HG03175 (cell line): ENCODE measurements around the gene NAPA.

Experiments
- ATAC-seq: cut with Tn5 transposase; IDR thresholded peaks from one replicate; pipeline ENCODE4 v1.9.1; 2021; ENCODE audit warnings: mild to moderate bottlenecking, moderate library complexity; ENCODE audit not compliant: unreplicated experiment

NAPA gene

DNA sequence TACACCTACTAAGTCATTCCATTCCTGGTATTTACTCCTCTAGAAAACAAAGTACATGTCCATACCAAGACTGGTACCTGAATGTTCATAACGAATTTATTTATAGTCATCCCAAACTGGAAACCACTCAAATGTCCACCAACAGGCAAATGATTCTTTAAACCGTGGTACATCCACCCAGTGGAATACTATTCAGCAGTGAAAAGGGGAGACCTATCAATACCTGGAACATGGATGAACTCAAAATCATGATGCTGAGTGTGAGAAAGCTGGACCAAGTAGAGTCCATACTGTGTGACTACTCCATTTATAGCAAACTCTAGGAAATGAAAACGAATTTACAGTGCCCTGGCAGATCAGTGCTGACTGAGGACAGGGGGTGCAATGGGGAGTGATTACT is 11.9 kb upstream of the NAPA start:
- ATAC-seq = no peak

- no peak for ATAC-seq
These were observed 8.6 kb upstream of the NAPA start for GRCh38 chr19:47523473-47523872.

GRCh38 chr19:47521473-47522180 is 6.8 kb upstream of the NAPA start:
- ATAC-seq = no peak

DNA sequence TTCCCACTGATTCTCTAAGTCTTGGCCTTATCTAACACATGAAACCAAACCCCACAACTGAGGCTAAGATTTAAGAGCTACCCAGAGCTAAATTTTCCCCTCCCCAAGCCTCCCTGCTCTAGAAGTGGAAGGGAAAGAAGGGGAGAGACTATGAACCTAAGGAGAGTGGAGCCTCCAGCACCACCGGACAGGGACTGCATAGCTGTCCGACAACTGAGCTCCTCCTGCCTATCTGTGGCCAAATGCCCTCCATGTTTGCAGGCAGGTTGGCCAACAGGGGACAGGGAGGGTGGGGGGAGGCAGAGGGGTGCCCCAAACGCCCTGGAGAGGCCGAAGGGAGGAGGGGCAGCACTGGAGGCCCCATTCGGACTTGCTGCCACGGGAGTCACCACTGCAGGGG is 6.0 kb upstream of the NAPA start:
- no peak for ATAC-seq

DNA sequence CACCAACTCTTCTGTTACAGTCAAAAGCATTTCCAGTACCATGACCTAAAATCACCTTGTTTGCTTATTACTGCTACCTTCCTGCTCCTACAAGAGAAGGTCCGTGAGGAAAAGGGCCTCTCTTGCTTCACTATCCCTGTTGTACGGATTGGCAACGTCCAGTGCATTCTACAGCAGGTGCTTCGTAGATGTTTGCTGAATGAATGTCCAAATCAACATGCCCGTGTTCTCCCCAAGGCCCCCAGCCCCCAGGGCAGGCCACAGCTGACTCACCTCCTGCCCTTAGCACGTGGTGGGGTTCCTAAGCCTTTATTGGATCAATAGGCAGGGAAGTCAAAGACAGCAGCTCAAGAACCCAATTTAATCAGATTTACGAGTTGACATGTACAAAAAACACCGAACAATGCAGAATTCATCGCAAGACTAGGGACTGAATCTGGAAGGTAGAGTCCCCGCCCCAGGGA is 5.5 kb upstream of the NAPA start:
- no peak for ATAC-seq

- no peak for ATAC-seq
These were observed 4.0 kb upstream of the NAPA start for GRCh38 chr19:47518854-47519253.

DNA sequence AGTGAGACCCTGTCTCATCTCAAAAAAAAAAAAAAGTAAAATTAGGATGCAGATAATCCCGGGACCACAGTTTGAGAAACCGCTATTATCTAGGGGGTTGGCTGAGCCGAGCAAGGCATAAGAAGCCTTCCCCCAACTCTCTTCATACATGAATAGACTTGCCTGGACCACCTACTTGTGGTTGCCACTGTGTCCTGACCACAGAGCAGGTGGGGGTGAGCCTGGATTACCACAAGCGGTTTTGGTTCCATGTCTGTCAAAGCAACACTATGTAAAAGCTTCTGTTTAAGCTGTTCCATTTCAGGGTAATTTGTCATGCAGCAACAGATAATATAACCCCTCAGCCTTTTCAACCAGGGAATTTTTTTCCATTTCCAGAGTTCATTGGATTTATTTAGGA is 3.3 kb upstream of the NAPA start:
- ATAC-seq = no peak

- ATAC-seq = no peak
These were observed 553 bp downstream of the NAPA start for GRCh38 chr19:47514151-47514868.

DNA sequence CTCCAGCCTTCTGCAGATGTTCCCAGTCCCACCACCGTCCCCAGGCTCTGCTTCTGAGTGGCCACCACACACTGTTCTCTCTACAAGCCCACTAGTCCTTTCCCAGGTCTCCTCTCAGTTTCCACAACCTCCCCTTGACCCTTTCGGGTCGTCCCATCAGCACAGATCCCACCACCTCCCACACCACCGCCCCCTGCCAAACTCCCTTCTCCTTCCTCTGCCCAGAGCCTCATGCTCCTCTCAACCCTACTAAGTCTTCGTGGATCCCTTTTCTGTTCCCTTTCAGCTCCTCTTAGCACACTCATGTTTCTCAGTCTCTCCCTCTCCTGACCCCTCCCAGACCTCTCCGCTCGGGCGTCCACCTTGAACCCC is 1.9 kb downstream of the NAPA start:
- no peak for ATAC-seq

- no peak for ATAC-seq
These were observed 2.5 kb downstream of the NAPA start for GRCh38 chr19:47512183-47512947.

GRCh38 chr19:47511681-47512080 is 3.2 kb downstream of the NAPA start:
- no peak for ATAC-seq

- ATAC-seq = no peak
These were observed 3.7 kb downstream of the NAPA start for GRCh38 chr19:47511128-47511517.

DNA sequence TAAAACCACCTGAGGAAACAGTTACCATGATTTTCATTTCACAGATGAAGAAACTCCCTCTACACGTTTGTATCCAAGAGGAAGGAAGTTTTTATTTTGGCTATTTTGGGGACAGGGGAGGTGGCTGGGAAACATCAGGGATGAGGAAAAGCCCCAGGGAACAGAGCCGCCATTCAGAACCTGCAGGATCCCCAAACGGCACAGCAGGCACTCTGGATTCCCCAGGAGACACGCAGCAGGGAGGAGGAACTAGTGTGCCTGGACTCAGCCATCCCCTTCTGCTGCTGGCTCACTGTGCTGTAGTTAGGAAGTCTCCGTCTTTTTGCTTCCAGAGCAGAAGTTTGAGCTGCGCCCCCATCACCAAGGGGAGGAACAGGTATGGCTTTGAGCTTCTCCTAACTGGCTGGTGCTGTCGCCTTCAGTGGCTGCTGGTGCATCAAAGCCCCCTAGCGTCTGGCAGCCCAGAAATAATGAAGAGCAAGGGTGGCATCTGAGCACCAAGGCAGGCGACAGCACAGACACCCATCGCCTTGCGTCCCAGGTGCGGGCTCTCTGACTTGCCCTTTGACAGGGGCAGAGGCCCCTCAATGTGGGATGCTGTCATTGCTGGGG is 4.2 kb downstream of the NAPA start:
- ATAC-seq = no peak

DNA sequence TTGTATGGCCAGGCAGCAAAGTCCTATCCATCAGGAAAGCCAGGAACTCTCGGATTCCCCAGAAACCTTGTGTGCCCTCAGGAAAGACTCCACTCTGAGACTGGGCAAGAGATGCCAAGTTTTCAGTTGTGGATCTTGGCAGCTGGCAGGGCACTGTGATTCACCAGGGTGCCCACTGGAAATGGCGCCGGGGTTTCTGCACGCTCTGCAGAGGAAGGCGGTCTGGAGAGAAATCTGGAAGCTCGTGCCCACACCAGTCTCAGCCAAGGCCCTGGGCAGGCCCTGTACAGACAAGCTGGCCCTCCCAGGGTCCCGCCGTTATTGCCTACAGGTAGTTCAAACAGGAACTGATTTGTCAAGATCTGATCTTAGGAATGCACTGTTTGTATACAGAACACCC is 4.9 kb downstream of the NAPA start:
- ATAC-seq = no peak

DNA sequence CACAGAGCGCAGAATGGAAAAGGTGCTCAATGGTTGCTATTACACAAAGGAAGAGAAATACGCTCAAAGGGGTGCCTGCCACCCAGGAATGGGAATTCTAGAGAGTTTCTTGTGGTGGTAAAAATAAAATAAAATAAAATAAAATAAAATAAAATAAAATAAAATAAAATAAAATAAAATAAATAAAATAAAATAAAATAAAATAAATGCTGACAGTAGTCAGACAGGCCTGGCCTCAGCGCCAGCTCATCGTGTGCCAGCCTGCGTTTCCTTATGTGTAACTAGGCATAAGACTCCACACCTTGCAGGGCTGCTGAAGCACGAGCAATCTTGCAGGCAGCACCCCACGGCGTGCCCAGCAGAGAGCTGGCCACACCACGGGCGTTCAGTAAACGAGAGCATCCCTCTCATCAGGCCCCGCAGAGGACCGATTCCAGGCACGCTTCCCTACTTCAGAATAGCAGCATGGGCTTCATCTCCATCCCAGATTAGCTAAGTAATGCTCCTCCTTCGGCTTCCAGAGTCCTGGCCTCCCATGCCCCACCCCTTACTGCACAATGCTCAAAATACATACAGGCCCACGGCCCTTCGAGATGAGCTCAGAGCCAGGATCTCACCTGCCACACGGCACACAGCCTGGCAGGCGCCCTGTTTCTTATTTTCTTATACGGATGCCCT is 5.6 kb downstream of the NAPA start:
- ATAC-seq = no peak

GRCh38 chr19:47508721-47509120 is 6.1 kb downstream of the NAPA start:
- no peak for ATAC-seq

DNA sequence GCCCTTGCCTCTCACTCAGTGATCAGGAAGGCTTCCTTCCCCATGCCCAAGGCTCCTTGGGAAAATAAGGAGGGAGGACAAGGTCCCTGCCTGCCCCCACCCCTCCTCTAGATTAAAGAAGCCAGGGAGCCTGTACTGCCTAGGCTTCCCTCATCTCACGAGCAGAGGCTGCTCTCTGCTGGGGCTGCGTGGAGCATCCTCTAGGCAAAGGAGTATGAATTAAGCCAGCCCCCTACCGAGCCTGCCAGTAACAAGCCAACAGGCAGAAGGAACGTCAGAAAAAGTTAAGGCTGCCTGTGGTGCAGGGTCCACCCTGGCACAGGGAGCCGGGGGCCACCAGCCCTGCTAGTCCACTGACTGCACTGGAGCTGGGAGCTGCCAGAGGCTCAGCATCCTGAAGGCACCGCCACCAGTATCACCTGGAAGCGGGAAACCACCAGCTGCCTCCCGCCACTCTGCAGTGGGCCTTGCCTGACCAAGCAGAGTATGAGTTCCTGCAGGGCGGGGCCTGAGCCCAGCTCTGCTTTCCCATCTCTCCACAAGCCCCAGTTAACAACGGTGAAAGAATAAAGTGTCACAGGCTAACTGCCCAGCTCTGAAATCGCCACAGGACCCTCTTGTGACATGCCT is 6.8 kb downstream of the NAPA start:
- no peak for ATAC-seq

GRCh38 chr19:47507012-47507411 is 7.9 kb downstream of the NAPA start:
- ATAC-seq = no peak

DNA sequence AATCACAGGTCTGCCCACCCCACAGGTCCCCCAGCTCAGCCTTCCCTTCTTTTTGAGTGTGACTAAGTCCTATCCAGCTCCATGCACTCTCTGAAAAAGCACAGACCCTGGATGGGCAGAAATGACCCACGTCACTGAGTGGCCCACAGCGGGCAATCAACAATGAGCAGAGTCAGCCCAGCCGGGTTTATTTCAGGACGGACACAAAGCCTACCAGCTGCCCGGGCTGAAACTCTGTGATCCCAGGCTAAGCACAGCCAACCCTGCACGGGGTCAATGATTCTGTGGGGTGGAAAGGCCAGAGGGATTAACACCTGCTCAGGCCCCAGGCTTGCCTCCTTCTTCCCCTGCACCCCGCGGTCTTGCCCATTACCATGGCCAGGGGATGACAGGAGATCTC is 8.4 kb downstream of the NAPA start:
- no peak for ATAC-seq

- ATAC-seq = no peak
These were observed 9.4 kb downstream of the NAPA start for GRCh38 chr19:47505506-47505905.

DNA sequence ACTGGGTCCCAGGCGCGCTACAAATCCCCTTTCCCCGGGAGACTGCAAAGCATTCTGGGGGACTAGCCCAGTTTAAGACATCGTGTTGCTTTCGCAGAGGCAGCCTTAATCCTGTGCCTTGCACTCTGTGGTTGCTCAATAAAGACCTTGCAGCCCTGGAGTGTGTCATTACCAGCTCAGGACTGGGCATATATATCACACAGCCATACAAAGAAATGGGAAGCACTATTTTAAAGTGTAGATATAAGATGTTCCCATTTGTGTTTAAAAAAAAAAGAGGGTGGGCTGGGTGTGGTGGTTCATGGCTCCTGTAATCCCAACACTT is 11.1 kb downstream of the NAPA start:
- no peak for ATAC-seq
